GM23338 (cell line): ENCODE measurements around the gene INPP1. TPM values are rescaled to one million over a fixed set of nuclear protein-coding genes. Genes with fewer than 3 reads are reported as not detected.

Experiments used
- ATAC-seq: fragments of 200-7000 bp; cut with Tn5 transposase; 3 replicates; pipeline ENCODE4 v1.9.1; 2020
- DNase-seq: peaks from one replicate; pipeline ENCODE4 v3.0.0-alpha.2; 2015; ENCODE audit warnings: low spot score
- H2AFZ ChIP-seq: fragments of 200-600 bp; sonication (generic); 2 replicates; pipeline ENCODE4 v1.8.0; 2016; ENCODE audit warnings: antibody characterized with exemption, mild to moderate bottlenecking, moderate library complexity
- H3F3A ChIP-seq: fragments of 200-600 bp; sonication (generic); replicated peaks from 2 replicates; pipeline ENCODE4 v1.8.0; 2017; ENCODE audit warnings: antibody characterized with exemption, mixed run types, low read depth
- H3K27ac ChIP-seq: fragments of 200-600 bp; sonication (generic); 2 replicates; pipeline ENCODE4 v1.6.1; 2016; ENCODE audit warnings: low read depth
- H3K27me3 ChIP-seq: fragments of 200-600 bp; sonication (generic); 2 replicates; pipeline ENCODE4 v1.8.0; 2016; ENCODE audit warnings: mild to moderate bottlenecking, mixed run types, moderate library complexity; ENCODE audit not compliant: insufficient read depth
- H3K36me3 ChIP-seq: fragments of 200-600 bp; sonication (generic); 2 replicates; pipeline ENCODE4 v1.8.0; 2016; ENCODE audit warnings: mild to moderate bottlenecking; ENCODE audit not compliant: insufficient read depth
- H3K4me1 ChIP-seq: fragments of 200-600 bp; sonication (generic); 2 replicates; pipeline ENCODE4 v1.8.0; 2016; ENCODE audit warnings: mild to moderate bottlenecking, moderate library complexity; ENCODE audit not compliant: insufficient read depth
- H3K4me2 ChIP-seq: fragments of 200-600 bp; sonication (generic); 2 replicates; pipeline ENCODE4 v1.7.1; 2017; ENCODE audit warnings: mixed run types
- H3K4me3 ChIP-seq: fragments of 200-600 bp; sonication (generic); 2 replicates; pipeline ENCODE4 v1.6.1; 2016; ENCODE audit warnings: mixed run types
- H3K79me2 ChIP-seq: fragments of 200-600 bp; sonication (generic); replicated peaks from 2 replicates; pipeline ENCODE4 v1.8.0; 2017; ENCODE audit warnings: mild to moderate bottlenecking; ENCODE audit not compliant: insufficient read depth
- H3K9me2 ChIP-seq: fragments of 200-600 bp; sonication (generic); 2 replicates; pipeline ENCODE4 v1.8.0; 2017; ENCODE audit not compliant: insufficient read depth
- H4K20me1 ChIP-seq: fragments of 200-600 bp; sonication (generic); replicated peaks from 2 replicates; pipeline ENCODE4 v1.8.0; 2017; ENCODE audit warnings: mild to moderate bottlenecking; ENCODE audit not compliant: insufficient read depth
- H3K27ac Mint-ChIP-seq: 2 replicates; pipeline ENCODE4 v1.8.0; 2020; ENCODE audit warnings: inconsistent platforms, mild to moderate bottlenecking, moderate library complexity, mixed read lengths
- H3K27me3 Mint-ChIP-seq: 3 replicates; pipeline ENCODE4 v1.8.0; 2022; ENCODE audit warnings: low read depth, mild to moderate bottlenecking, moderate library complexity, mixed read lengths, inconsistent platforms; ENCODE audit not compliant: insufficient read depth, poor library complexity
- H3K36me3 Mint-ChIP-seq: 3 replicates; pipeline ENCODE4 v1.8.0; 2021; ENCODE audit warnings: low read depth, mild to moderate bottlenecking, inconsistent platforms, moderate library complexity, mixed read lengths
- H3K4me1 Mint-ChIP-seq: 3 replicates; pipeline ENCODE4 v1.8.0; 2020; ENCODE audit warnings: mild to moderate bottlenecking, inconsistent platforms, mixed read lengths
- H3K4me3 Mint-ChIP-seq: 3 replicates; pipeline ENCODE4 v1.8.0; 2021; ENCODE audit warnings: moderate library complexity, mild to moderate bottlenecking, inconsistent platforms, mixed read lengths
- H3K9me3 Mint-ChIP-seq: 3 replicates; pipeline ENCODE4 v1.8.0; 2020; ENCODE audit warnings: moderate library complexity, mild to moderate bottlenecking, inconsistent platforms, mixed read lengths
- EZH2 ChIP-seq: fragments of 200-600 bp; sonication (generic); IDR thresholded peaks from one replicate; pipeline ENCODE4 v1.8.0; 2017; ENCODE audit warnings: antibody characterized with exemption, mild to moderate bottlenecking, low read depth; ENCODE audit not compliant: unreplicated experiment
- EZH2phosphoT487 ChIP-seq: fragments of 200-600 bp; sonication (generic); IDR thresholded peaks from one replicate; pipeline ENCODE4 v1.8.1; 2018; ENCODE audit warnings: antibody characterized with exemption; ENCODE audit not compliant: unreplicated experiment
- POLR2AphosphoS5 ChIP-seq: IDR thresholded peaks from 2 replicates; pipeline ENCODE4 v1.6.1; 2016; ENCODE audit warnings: antibody characterized with exemption, low read depth
- STAT1 ChIP-seq: IDR thresholded peaks from one replicate; pipeline ENCODE4 v1.6.1; 2016; ENCODE audit warnings: antibody characterized with exemption; ENCODE audit not compliant: unreplicated experiment
- ZNF114 ChIP-seq: fragments of 250-450 bp; sonication (Bioruptor Pico); IDR thresholded peaks from 2 replicates; pipeline ENCODE4 v1.5.0; 2020; ENCODE audit warnings: mild to moderate bottlenecking, moderate library complexity
- polyA plus RNA-seq: library from polyadenylated mRNA; unstranded; fragments of >200 nt; fragmentation: Nextera tagmentation; extraction: Ambion mirVana; gene quantifications from 2 replicates; pipeline ENCODE4 v1.2.1, GENCODE V29; 2016
- total RNA-seq: library from RNA; depleted of rRNA; stranded (reverse); fragments of >200 nt; shearing (Covaris generic); gene quantifications from 2 replicates; pipeline ENCODE4 v1.2.3, GENCODE V29; 2014
- TF ChIP-seq, protein P1 (sequence below): fragments of 250-450 bp; sonication (Bioruptor Pico); IDR thresholded peaks from 2 replicates; pipeline ENCODE4 v1.5.0; 2020; ENCODE audit warnings: mild to moderate bottlenecking, moderate library complexity
- TF ChIP-seq, protein P2 (sequence below): IDR thresholded peaks from 2 replicates; pipeline ENCODE4 v1.6.1; 2016; ENCODE audit warnings: antibody characterized with exemption

Gene INPP1
- total and polyA plus RNA-seq, 2 experiments from 2014 or later = 2.6 to 6.5 TPM

DNA sequence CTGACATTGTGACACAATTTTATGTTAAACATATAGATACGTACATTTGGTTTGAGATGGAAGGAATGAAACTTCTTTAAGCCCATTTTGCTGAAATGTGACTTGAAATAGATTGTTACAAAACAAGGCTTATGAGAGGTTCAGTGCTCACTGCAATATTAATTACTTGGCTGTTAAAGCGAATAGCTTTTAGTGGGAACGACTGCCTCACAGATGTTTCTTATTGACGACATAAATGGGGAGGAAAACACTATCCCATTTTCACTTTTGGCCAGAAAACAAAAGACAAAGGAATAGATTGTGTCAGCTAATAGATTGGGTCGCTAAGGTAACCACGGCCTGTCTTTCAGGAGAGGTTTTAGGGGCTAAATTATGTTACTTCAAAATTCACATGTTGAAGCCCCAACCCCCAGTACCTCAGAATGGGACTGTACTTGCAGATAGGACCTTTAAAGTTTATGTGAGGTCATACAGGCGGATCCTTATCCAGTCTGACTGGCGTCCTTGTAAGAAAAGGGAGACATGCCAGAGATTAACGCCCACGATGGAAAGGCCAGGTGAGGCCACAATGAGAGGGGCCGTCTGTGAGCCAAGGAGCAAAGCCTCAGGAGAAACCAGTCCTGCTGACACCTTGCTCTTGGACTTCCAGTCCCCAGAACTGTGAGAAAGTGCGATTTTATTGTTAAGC is 10.8 kb downstream of the INPP1 start:
- Histone ChIP-seq H2AFZ (no peak overlapping the region), H3K4me2 (no peak overlapping the region), H4K20me1 (no peaks in the 10 kb centered on the region), H3K4me3 (no peak overlapping the region), H3K27ac (no peak overlapping the region), H3K4me1 (no peaks in the 10 kb centered on the region), H3K79me2 (no peaks in the 10 kb centered on the region), H3K9me2 (no peaks in the 10 kb centered on the region), H3K27me3 (no peaks in the 10 kb centered on the region), H3F3A (no peaks in the 10 kb centered on the region), H3K36me3 (no peaks in the 10 kb centered on the region)
- ATAC-seq = no peak
- DNase-seq = no peak
- Mint-ChIP-seq H3K4me1 (peaks cover 6% of the 10 kb centered on the region; the same call in 2 of the 3 replicates), H3K36me3 (no peaks in the 10 kb centered on the region), H3K9me3 (no peaks in the 10 kb centered on the region; the same call in 2 of the 3 replicates), H3K4me3 (no peak overlapping the region), H3K27me3 (peaks cover 1% of the 10 kb centered on the region), H3K27ac (no peak overlapping the region)
- TF ChIP-seq EZH2phosphoT487 (no peak), POLR2AphosphoS5 (no peak), EZH2 (no peak), STAT1 (no peak), ZNF114 (CRISPR knock-in tag) (no peak)
- TF ChIP-seq, protein P1, sequence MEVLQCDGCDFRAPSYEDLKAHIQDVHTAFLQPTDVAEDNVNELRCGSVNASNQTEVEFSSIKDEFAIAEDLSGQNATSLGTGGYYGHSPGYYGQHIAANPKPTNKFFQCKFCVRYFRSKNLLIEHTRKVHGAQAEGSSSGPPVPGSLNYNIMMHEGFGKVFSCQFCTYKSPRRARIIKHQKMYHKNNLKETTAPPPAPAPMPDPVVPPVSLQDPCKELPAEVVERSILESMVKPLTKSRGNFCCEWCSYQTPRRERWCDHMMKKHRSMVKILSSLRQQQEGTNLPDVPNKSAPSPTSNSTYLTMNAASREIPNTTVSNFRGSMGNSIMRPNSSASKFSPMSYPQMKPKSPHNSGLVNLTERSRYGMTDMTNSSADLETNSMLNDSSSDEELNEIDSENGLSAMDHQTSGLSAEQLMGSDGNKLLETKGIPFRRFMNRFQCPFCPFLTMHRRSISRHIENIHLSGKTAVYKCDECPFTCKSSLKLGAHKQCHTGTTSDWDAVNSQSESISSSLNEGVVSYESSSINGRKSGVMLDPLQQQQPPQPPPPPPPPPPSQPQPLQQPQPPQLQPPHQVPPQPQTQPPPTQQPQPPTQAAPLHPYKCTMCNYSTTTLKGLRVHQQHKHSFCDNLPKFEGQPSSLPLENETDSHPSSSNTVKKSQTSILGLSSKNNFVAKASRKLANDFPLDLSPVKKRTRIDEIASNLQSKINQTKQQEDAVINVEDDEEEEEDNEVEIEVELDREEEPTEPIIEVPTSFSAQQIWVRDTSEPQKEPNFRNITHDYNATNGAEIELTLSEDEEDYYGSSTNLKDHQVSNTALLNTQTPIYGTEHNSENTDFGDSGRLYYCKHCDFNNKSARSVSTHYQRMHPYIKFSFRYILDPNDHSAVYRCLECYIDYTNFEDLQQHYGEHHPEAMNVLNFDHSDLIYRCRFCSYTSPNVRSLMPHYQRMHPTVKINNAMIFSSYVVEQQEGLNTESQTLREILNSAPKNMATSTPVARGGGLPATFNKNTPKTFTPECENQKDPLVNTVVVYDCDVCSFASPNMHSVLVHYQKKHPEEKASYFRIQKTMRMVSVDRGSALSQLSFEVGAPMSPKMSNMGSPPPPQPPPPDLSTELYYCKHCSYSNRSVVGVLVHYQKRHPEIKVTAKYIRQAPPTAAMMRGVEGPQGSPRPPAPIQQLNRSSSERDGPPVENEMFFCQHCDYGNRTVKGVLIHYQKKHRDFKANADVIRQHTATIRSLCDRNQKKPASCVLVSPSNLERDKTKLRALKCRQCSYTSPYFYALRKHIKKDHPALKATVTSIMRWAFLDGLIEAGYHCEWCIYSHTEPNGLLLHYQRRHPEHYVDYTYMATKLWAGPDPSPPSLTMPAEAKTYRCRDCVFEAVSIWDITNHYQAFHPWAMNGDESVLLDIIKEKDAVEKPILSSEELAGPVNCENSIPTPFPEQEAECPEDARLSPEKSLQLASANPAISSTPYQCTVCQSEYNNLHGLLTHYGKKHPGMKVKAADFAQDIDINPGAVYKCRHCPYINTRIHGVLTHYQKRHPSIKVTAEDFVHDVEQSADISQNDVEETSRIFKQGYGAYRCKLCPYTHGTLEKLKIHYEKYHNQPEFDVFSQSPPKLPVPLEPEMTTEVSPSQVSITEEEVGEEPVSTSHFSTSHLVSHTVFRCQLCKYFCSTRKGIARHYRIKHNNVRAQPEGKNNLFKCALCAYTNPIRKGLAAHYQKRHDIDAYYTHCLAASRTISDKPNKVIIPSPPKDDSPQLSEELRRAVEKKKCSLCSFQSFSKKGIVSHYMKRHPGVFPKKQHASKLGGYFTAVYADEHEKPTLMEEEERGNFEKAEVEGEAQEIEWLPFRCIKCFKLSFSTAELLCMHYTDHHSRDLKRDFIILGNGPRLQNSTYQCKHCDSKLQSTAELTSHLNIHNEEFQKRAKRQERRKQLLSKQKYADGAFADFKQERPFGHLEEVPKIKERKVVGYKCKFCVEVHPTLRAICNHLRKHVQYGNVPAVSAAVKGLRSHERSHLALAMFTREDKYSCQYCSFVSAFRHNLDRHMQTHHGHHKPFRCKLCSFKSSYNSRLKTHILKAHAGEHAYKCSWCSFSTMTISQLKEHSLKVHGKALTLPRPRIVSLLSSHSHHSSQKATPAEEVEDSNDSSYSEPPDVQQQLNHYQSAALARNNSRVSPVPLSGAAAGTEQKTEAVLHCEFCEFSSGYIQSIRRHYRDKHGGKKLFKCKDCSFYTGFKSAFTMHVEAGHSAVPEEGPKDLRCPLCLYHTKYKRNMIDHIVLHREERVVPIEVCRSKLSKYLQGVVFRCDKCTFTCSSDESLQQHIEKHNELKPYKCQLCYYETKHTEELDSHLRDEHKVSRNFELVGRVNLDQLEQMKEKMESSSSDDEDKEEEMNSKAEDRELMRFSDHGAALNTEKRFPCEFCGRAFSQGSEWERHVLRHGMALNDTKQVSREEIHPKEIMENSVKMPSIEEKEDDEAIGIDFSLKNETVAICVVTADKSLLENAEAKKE (CRISPR knock-in tag) = no peak
- TF ChIP-seq, protein P2, sequence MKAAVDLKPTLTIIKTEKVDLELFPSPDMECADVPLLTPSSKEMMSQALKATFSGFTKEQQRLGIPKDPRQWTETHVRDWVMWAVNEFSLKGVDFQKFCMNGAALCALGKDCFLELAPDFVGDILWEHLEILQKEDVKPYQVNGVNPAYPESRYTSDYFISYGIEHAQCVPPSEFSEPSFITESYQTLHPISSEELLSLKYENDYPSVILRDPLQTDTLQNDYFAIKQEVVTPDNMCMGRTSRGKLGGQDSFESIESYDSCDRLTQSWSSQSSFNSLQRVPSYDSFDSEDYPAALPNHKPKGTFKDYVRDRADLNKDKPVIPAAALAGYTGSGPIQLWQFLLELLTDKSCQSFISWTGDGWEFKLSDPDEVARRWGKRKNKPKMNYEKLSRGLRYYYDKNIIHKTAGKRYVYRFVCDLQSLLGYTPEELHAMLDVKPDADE = no peak
